Left ventricle myocardium inferior (tissue), 1 donor: ENCODE data around the gene CPOX. TPM values are rescaled to one million over a fixed set of nuclear protein-coding genes. Genes with fewer than 3 reads are reported as not detected.

ENCODE experiments used
- DNase-seq: peaks from one replicate; pipeline ENCODE4 v3.0.0-alpha.2; 2020
- H3K27ac ChIP-seq: fragments of 200-600 bp; replicated peaks from 2 replicates; pipeline ENCODE4 v1.8.0; 2021
- H3K27me3 ChIP-seq: fragments of 200-600 bp; 2 replicates; pipeline ENCODE4 v1.8.0; 2021; ENCODE audit warnings: low read depth
- H3K36me3 ChIP-seq: fragments of 200-600 bp; 2 replicates; pipeline ENCODE4 v1.8.0; 2021
- H3K4me1 ChIP-seq: fragments of 200-600 bp; 2 replicates; pipeline ENCODE4 v1.8.0; 2021
- H3K4me3 ChIP-seq: fragments of 200-600 bp; 2 replicates; pipeline ENCODE4 v1.8.0; 2021; ENCODE audit warnings: mild to moderate bottlenecking, moderate library complexity
- H3K9me3 ChIP-seq: fragments of 200-600 bp; replicated peaks from 2 replicates; pipeline ENCODE4 v1.8.0; 2021
- CTCF ChIP-seq: fragments of 200-600 bp; IDR thresholded peaks from 2 replicates; pipeline ENCODE4 v1.8.0; 2021; ENCODE audit warnings: antibody characterized with exemption, mild to moderate bottlenecking, borderline replicate concordance
- intact Hi-C: fragments of 100-400 bp; cut with micrococcal nuclease; formaldehyde crosslinking; loops from one replicate; pipeline ENCODE4 v1.11.0; 2022
- total RNA-seq: library from RNA; stranded (reverse); fragmentation: NEBNext Ultra II Directional; extraction: Animal tissue kit (Norgen Biotek cat#: 25700); gene quantifications from one replicate; pipeline ENCODE4 v1.2.1, GENCODE V29; 2021
- donor health status: DM: no; HTN: yes; CAD: no; lungs with severe emphysema.

CPOX gene
- total RNA-seq, 1 donor from 2014 or later = 12.8 TPM

GRCh38 chr3:98599647-98600411 is 6.4 kb upstream of the CPOX start:
- Histone ChIP-seq H3K9me3 (no peaks in the 10 kb centered on the region), H3K36me3 (no peaks in the 10 kb centered on the region), H3K27me3 (no peaks in the 10 kb centered on the region), H3K4me3 (no peak overlapping the region), H3K4me1 (no peaks in the 10 kb centered on the region), H3K27ac (no peak overlapping the region)
- intact Hi-C loops = loop anchor here (5.0 to 10.0 kb wide), 2 partner anchors 197 to 395 kb away; no protein-coding TSS in a partner anchor
- no peak for DNase-seq
- no peak for TF ChIP-seq CTCF

- no peaks in the 10 kb centered on the region for H3K36me3 ChIP-seq
- intact Hi-C loops = loop anchor here (10.0 kb wide), 1 partner anchor 396 kb away; no protein-coding TSS in a partner anchor
These were observed 5.1 kb upstream of the CPOX start for GRCh38 chr3:98598492-98598891.

GRCh38 chr3:98596541-98597500 is 3.4 kb upstream of the CPOX start:
- intact Hi-C loops = loop anchor here (10.0 kb wide), 1 partner anchor 398 kb away; no protein-coding TSS in a partner anchor
- no peak for DNase-seq
- no peak overlapping the region for H3K27ac ChIP-seq
- no peaks in the 10 kb centered on the region for H3K36me3 ChIP-seq
- no peak overlapping the region for H3K4me3 ChIP-seq
- H3K9me3 ChIP-seq = no peaks in the 10 kb centered on the region
- TF ChIP-seq CTCF = peak; percentile 78
- H3K4me1 ChIP-seq = peaks cover 24% of the 10 kb centered on the region
- no peaks in the 10 kb centered on the region for H3K27me3 ChIP-seq

More at GRCh38 chr3:98598492-98598891, 5.1 kb upstream of the CPOX start:
- Histone ChIP-seq H3K27me3 (no peaks in the 10 kb centered on the region), H3K4me3 (no peak overlapping the region), H3K9me3 (no peaks in the 10 kb centered on the region), H3K27ac (no peak overlapping the region), H3K4me1 (peaks cover 7% of the 10 kb centered on the region)
- DNase-seq = no peak
- no peak for TF ChIP-seq CTCF

GRCh38 chr3:98596087-98596486 is 2.7 kb upstream of the CPOX start:
- H3K27me3 ChIP-seq = no peaks in the 10 kb centered on the region
- intact Hi-C loops = loop anchor here (10.0 kb wide), 1 partner anchor 399 kb away; no protein-coding TSS in a partner anchor
- peaks cover 32% of the 10 kb centered on the region for H3K4me1 ChIP-seq
- no peak overlapping the region for H3K4me3 ChIP-seq
- no peak overlapping the region for H3K27ac ChIP-seq
- H3K9me3 ChIP-seq = no peaks in the 10 kb centered on the region
- no peak for TF ChIP-seq CTCF
- no peak for DNase-seq
- no peaks in the 10 kb centered on the region for H3K36me3 ChIP-seq

- Histone ChIP-seq H3K27ac (no peak overlapping the region), H3K4me1 (peaks cover 37% of the 10 kb centered on the region), H3K27me3 (no peaks in the 10 kb centered on the region), H3K36me3 (peaks cover 12% of the 10 kb centered on the region), H3K9me3 (no peaks in the 10 kb centered on the region), H3K4me3 (no peak overlapping the region)
- intact Hi-C loops = loop anchor here (5.0 to 10.0 kb wide), 2 partner anchors 72 to 400 kb away; partner anchors contain the start of gene CLDND1
- no peak for TF ChIP-seq CTCF
- no peak for DNase-seq
These were observed 1.4 kb upstream of the CPOX start for GRCh38 chr3:98594628-98595324.
